GM10266 (cell line): ENCODE data around the gene BNC2.
"Not testable (repeated sequence)": the region's sequence is repeated elsewhere in the genome, so short reads cannot be mapped to it uniquely, and the experiment has no call there.

Experiments
- DNase-seq: peaks from one replicate; pipeline ENCODE4 v3.0.0; 2012; ENCODE audit errors: extremely low spot score
- CTCF ChIP-seq: IDR thresholded peaks from 2 replicates; pipeline ENCODE4 v1.5.1; 2012; ENCODE audit warnings: mild to moderate bottlenecking, low read depth; ENCODE audit not compliant: control insufficient read depth, insufficient read depth; ENCODE audit errors: missing control alignments

The BNC2 gene

GRCh38 chr9:16870596-16871335 lies at the start of gene BNC2:
Gene BNC2 (minus strand): TSS chr9:16870670. CDS start chr9:16870648, 22 bp downstream.
- no peak for TF ChIP-seq CTCF
- peak; percentile 42 for DNase-seq

GRCh38 chr9:16918920-16919319 lies 48.5 kb upstream of the BNC2 start:
- DNase-seq, result no peak
- TF ChIP-seq CTCF, result no peak

- no peak for TF ChIP-seq CTCF
- DNase-seq, result no peak
Measured at GRCh38 chr9:16915126-16915831, 44.8 kb upstream of the BNC2 start.

GRCh38 chr9:16912197-16912596 lies 41.7 kb upstream of the BNC2 start:
- no peak for TF ChIP-seq CTCF
- no peak for DNase-seq

GRCh38 chr9:16908206-16908605 lies 37.7 kb upstream of the BNC2 start:
- not testable (repeated sequence) for DNase-seq

GRCh38 chr9:16904655-16905054 lies 34.2 kb upstream of the BNC2 start:
- no peak for DNase-seq
- TF ChIP-seq CTCF, result no peak

- no peak for TF ChIP-seq CTCF
- DNase-seq, result no peak
Measured at GRCh38 chr9:16901590-16901989, 31.1 kb upstream of the BNC2 start.
